GM21717 (cell line): ENCODE results near the gene TSPAN10.

Experiments used
- ATAC-seq: cut with Tn5 transposase; IDR thresholded peaks from one replicate; pipeline ENCODE4 v1.9.1; 2021; ENCODE audit warnings: mild to moderate bottlenecking, moderate library complexity; ENCODE audit not compliant: unreplicated experiment

Gene TSPAN10

GRCh38 chr17:81631482-81631881 lies 5.5 kb upstream of the TSPAN10 start:
- no peak for ATAC-seq

DNA sequence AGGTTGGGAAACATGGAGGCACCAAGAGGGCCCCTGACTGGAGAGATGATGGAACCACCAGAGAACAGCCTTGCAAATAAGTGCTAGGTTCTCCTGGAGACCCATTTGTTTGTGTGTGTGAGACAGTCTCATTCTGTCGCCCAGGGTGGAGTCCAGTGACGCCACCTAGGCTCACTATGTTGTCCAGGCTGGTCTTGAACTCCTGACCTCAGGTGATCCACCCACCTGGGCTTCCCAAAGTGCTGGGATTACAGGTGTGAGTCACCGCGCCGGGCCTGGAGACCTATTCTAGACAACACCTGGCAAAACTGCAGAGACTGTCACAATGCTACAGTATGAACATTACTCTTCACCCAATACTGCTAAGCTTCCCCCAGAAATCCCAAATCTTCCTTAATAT lies 1.6 kb upstream of the TSPAN10 start:
- ATAC-seq: no peak

DNA sequence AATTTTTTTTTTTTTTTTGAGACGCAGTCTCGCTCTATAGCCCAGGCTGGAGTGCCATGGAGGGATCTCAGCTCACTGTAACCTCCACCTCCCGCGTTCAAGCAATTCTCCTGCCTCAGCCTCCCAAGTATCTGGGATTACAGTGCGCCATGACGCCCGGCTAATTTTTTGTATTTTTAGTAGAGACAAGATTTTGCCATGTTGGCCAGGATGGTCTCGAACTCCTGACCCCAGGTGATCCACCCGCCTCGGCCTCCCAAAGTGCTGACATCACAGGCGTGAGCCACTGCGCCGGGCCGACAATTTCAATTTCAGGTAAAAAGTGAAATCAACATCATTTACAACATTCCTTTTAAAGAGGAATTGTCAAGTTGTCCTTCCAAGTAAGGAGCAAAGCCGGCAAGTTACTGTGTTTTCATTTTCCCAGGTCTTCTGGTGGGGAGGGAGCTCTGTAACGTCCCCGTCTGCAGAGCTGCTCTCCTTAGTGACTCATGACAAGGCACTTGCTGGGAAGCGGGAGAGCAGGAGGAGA lies 957 bp upstream of the TSPAN10 start:
- ATAC-seq: peak; percentile 22

DNA sequence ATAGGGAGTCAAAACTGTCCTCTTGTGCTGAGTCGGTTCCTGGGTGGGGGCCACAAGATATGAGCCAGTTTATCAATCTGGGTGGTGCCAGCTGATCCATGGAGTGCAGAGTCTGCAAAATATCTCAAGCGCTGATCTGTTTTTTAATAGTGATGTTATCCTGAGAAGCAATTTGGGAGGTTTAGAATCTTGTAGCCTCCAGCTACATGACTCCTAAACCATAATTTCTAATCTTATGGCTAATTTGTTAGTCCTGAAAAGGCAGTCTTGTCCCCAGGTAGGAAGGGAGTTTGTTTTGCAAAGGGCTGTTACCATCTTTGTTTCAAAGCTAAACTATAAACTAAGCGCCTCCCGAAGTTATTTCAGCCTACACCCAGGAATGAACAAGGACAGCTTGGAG lies 1.7 kb downstream of the TSPAN10 start:
- ATAC-seq: no peak

DNA sequence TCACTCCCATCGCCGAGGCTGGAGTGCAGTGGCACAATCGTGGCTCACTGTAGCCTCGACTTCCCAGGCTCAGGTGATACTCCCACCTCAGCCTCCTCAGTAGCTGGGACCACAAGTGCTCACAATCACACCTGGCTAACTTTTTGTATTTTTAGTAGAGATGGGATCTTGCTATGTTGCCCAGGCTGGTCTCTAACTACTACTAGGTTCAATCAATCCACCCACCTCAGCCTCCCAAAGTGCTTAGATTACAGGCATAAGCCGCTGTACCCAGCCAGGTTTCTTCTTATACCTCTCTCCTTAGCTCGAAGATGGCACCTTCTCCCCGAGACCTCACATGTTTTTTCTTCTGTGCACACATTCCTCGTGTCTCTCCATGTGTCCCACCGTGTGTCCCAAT lies 3.0 kb downstream of the TSPAN10 start:
- no peak for ATAC-seq

- no peak for ATAC-seq
Measured at GRCh38 chr17:81641825-81642489, 5.0 kb downstream of the TSPAN10 start.

GRCh38 chr17:81644496-81644895 lies 7.5 kb downstream of the TSPAN10 start:
- ATAC-seq: no peak

DNA sequence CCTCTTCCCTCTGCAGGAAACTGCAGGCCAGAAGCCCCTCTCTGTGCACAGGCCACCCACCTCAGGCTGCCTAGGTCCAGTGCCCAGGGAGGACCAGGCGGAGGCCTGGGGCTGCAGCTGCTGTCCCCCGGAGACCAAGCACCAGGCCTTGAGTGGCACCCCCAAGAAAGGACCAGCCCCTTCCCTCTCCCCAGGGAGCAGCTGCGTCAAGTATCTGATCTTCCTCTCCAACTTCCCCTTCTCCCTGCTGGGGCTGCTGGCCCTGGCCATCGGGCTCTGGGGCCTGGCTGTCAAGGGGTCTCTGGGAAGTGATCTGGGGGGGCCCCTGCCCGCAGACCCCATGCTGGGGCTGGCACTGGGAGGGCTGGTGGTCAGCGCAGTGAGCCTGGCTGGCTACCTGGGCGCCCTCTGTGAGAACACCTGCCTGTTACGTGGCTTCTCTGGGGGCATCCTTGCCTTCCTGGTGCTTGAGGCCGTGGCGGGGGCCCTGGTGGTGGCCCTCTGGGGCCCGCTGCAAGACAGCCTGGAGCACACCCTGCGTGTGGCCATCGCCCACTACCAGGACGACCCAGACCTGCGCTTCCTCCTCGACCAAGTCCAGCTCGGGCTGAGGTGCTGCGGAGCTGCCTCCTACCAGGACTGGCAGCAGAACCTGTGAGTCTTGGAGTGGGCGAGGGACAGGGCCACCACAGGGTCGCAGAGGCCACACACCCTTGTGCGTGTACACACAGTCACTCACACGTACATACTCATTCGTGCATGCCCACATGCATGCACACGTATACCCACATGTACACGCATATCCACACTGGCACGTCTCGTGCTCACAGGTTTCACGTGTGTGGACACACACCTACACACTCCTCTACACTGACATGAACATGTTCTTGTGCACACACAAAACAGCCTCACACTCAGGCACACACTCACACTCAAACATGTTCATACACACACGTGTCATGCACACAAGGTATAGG lies 8.3 kb downstream of the TSPAN10 start:
- ATAC-seq: no peak

DNA sequence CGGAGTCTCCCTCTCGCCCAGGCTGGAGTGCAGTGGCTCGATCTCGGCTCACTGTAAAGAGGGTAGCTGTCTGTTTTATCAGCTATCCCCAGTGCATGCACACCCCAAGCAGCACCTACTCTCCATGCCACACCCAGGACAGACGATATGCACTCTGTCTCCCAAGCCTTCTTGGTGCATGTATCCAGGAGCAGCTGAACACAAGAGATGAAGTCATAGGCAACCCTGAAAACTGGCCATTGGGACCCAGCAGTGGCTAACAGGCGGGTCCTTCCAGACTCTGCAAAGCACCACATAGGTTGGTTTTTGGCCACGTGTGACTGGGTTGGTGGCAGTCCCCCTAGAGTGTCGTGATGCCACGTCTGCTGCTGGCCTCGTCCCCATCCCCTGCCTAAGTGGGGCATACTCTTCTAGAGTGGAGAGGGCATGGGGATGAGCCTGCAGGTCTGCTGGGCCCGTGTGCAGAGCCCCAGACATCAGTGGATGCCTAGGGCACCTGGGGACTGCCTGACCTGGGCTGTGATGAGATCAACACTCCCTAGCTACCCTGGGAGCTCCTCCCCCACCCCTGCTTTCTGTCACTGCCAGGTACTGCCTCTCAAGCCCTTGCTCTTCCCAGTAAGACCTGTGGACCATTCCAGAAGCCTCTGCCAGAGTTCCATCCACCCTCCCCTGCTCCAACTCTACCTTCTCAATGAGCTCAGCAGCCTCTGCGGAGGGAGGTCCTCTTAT lies 10.0 kb downstream of the TSPAN10 start:
- no peak for ATAC-seq

GRCh38 chr17:81647640-81648012 lies 10.6 kb downstream of the TSPAN10 start:
- ATAC-seq: no peak

GRCh38 chr17:81648013-81648706 lies 11.2 kb downstream of the TSPAN10 start:
- no peak for ATAC-seq

DNA sequence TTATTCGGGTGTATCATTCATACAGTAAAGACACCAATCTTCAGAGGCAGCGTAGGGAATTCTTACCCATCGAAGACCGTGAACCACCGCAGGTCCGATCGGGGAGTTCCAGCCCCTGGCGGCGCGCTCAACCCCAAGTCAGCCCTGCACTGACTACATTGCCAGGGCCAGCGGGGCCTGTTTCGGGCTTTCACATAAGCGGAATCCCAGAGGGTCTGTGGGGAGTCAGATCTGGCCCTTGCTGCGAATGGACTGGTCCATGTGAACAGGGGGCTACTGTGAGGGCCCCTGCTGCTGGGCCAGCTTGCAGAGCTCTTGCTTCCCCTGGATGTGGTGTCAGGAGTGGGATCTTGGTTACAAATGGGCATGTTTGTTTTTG lies 11.7 kb downstream of the TSPAN10 start:
- no peak for ATAC-seq

DNA sequence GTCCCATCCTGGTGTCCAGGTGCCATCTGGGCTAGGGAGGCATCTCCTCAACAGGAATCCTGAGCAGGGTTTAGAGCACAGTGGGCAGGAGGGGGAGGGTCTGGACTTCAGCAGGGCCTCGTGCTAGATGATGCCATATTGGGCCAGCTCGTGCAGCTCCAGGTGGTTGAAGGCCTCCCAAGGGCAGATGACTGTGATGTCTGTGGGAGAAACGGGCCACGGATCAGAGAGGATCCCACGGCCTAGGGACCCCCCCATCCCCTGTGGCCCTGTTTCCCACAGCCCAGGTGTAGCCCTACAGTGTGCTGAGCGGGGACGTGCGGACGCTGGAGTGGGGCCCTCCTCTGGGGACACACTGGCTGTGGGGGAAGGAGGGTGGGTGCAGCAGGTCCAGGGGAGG lies 14.0 kb downstream of the TSPAN10 start:
- no peak for ATAC-seq

- ATAC-seq: no peak
Measured at GRCh38 chr17:81651692-81652091, 14.7 kb downstream of the TSPAN10 start.

DNA sequence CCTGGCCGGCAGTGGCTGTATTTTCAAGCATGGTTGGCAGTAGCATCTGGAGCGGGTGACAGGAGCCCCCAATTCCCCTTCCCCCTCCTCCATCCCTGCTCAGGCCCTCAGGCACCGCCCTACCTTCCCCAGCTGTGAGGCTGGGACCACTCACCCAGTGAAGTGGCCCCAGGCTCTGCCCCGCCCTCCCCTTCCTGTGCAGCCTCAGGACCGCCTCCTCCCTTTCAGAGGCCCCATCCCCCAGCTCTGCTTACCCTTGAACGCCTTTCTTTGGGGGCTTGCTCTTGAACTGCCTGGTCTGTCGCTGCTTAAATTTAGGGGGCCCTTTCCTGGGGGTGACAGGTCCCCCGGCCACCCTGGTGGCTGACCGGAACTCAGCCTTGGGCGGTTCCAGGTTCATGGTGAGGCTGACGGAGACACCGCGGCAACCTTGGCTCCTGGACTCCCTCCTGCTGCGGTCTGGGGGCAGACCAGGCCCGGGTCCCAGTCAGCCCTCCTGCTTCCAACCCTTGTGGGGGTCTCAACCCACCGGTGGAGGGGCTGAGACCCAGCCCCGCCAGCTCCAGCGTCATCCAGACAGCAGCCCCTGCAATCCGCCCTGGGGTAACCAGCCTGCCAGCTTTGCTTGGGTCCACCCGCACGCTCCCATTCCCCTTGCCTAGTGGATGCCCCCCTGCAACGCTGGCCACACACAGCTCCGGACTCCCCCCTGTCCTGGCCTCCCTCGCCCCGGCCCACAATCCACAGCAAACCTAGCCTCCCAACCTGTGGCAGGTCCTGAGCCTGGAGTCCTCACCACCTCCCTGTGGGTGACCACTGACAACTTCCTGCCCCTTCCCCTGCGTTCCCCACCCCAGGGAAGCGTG lies 16.1 kb downstream of the TSPAN10 start:
- no peak for ATAC-seq

DNA sequence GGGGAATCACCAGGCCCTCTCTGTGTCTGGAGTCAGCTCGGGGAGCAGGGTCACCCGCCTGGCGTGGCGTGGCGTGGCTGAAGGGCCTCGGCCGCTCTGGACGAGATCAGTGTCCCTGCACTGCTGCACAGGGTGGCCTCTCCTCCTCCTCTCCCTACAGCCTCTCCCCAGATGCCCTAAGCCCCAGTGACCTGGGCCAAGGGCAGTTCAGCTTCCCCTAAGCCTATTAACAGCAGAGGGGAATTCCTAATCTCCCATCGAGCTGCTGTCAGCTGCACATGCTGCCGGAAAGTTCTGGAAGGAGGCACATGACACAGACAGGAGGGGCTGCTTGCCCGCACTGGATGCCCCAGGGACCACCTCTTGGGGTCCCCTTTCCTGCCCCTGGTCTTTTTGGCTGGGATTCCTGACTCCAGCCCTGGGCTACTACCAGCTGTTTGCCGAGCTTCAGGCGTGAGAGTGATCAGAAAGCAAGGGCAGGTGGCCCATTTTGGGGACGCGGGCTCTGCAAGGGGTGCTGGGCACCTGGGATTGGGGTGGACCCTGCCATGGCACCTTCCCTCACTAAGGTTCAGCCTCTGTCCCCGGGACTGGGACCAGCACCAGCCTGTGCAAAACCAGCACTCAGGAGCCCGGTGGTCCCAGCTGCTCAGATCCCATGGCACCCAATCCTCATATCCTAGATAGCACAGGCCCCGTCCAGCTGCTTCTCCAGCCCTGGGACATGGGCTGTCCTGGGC lies 18.6 kb downstream of the TSPAN10 start:
- ATAC-seq: no peak

GRCh38 chr17:81656118-81656743 lies 19.2 kb downstream of the TSPAN10 start, which contains the start of gene PDE6G:
TSS of gene PDE6G (minus strand) at chr17:81656542. CDS start at chr17:81653305, 3,237 bp downstream.
- ATAC-seq: no peak

DNA sequence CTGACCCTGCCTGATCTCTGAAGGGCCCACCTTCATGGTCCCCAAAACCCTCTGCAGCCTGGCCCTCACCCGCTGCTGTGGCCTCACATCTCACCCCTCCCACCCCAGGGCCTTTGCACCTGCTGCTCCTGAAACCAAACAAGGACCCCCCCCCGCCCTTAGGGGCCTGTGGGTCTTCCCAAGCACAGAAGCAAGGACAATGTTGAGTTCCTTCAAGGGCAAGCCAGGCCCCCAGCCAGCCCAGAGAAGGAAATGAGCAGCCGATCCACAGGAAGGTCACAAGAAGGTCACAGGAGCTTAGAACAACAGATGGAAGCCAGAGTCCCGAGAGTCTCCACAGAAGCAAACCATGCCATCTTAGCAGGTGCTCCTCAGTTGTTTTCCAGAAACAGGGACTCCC lies 19.8 kb downstream of the TSPAN10 start:
- ATAC-seq: no peak

DNA sequence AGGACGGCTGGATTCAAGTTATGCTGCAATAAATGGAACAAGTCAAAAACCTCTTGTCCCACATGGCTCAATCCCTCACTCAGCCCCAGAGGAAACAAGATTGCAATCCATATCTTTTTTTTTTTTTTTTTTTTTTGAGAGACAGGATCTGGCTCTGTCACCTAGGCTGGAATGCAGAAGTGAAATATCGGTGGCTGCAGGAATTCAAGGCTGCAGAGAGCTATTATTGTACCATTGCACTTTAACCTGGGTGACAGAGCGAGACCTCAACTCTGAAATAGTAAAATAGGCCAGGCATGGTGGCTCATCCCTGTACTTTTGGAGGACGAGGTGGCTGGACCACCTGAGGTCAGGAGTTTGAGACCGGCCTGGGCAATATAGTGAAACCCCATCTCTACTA lies 22.0 kb downstream of the TSPAN10 start:
- no peak for ATAC-seq
